A673 (cell line): ENCODE measurements around the gene PREX1. TPM values are rescaled to one million over a fixed set of nuclear protein-coding genes. Genes with fewer than 3 reads are reported as not detected.
A peak's percentile ranks its signal among the peaks of the same experiment; 100 is the strongest.

Source experiments
- BruUV-seq: library from RNA; stranded (reverse); fragments of 400-500 nt; replicated peaks from 2 replicates; lab custom pipeline; 2021; lab: Mats Ljungman, UMichigan
- CTCF ChIA-PET: fragments of 300-600 bp; sonication (Branson Sonifier 250); formaldehyde crosslinking; loops from one replicate; lab custom pipeline; 2022; ENCODE audit warnings: antibody characterized with exemption; lab: Charles Lee
- POLR2A ChIA-PET: fragments of 300-600 bp; sonication (Branson Sonifier 250); formaldehyde crosslinking; loops from one replicate; lab custom pipeline; 2022; ENCODE audit warnings: antibody characterized with exemption; ENCODE audit not compliant: low non-redundant PET; lab: Charles Lee
- DNase-seq: peaks from one replicate; pipeline ENCODE4 v3.0.0-alpha.2; 2015; ENCODE audit warnings: low spot score
- H3K27ac ChIP-seq: fragments of 200-600 bp; sonication (generic); 2 replicates; pipeline ENCODE4 v1.5.1; 2016; ENCODE audit warnings: mixed run types, low read depth, mild to moderate bottlenecking, mixed read lengths, antibody characterized with exemption, low read length; ENCODE audit not compliant: poor library complexity, severe bottlenecking
- H3K27me3 ChIP-seq: fragments of 200-600 bp; sonication (generic); replicated peaks from 2 replicates; pipeline ENCODE4 v1.6.1; 2017; ENCODE audit warnings: mixed run types, low read depth, mild to moderate bottlenecking, mixed read lengths, antibody characterized with exemption, low read length; ENCODE audit not compliant: insufficient read depth, poor library complexity
- H3K36me3 ChIP-seq: fragments of 200-600 bp; sonication (generic); 2 replicates; pipeline ENCODE4 v1.6.1; 2016; ENCODE audit warnings: mixed run types, mild to moderate bottlenecking, mixed read lengths, antibody characterized with exemption, low read length; ENCODE audit not compliant: insufficient read depth, poor library complexity, severe bottlenecking
- H3K4me1 ChIP-seq: fragments of 200-600 bp; sonication (generic); 2 replicates; pipeline ENCODE4 v1.6.1; 2017; ENCODE audit warnings: mixed run types, mild to moderate bottlenecking, mixed read lengths, antibody characterized with exemption, low read length; ENCODE audit not compliant: insufficient read depth, poor library complexity, severe bottlenecking
- H3K4me3 ChIP-seq: fragments of 200-600 bp; sonication (generic); 2 replicates; pipeline ENCODE4 v1.5.1; 2016; ENCODE audit warnings: low read depth, mixed run types, mild to moderate bottlenecking, mixed read lengths, low read length; ENCODE audit not compliant: poor library complexity, severe bottlenecking
- H3K9me3 ChIP-seq: fragments of 200-600 bp; sonication (generic); 2 replicates; pipeline ENCODE4 v1.6.1; 2016; ENCODE audit warnings: mixed run types, low read depth, mild to moderate bottlenecking, mixed read lengths, antibody characterized with exemption, low read length; ENCODE audit not compliant: poor library complexity, severe bottlenecking
- EZH2 ChIP-seq: fragments of 200-600 bp; sonication (generic); IDR thresholded peaks from 2 replicates; pipeline ENCODE4 v1.6.1; 2017; ENCODE audit warnings: borderline replicate concordance, low read depth, mild to moderate bottlenecking, mixed read lengths, antibody characterized with exemption, low read length; ENCODE audit not compliant: poor library complexity, severe bottlenecking
- intact Hi-C: fragments of 100-400 bp; cut with micrococcal nuclease; formaldehyde crosslinking; loops from one replicate; pipeline ENCODE4 v1.10.0; 2022; ENCODE audit not compliant: unreplicated experiment
- total RNA-seq: library from RNA; stranded (reverse); gene quantifications from 2 replicates; pipeline ENCODE4 v1.2.3, GENCODE V29; 2021
- TF ChIP-seq, protein P1 (sequence below): fragments of 300-800, 200-600 bp; sonication (generic); conservative IDR thresholded peaks from 2 replicates; pipeline ENCODE4 v1.5.1; 2017; ENCODE audit warnings: low read depth, mild to moderate bottlenecking, antibody characterized with exemption, low read length, moderate library complexity, mixed read lengths

PREX1 gene
- total RNA-seq, 1 experiment from 2014 or later: 145 TPM

DNA sequence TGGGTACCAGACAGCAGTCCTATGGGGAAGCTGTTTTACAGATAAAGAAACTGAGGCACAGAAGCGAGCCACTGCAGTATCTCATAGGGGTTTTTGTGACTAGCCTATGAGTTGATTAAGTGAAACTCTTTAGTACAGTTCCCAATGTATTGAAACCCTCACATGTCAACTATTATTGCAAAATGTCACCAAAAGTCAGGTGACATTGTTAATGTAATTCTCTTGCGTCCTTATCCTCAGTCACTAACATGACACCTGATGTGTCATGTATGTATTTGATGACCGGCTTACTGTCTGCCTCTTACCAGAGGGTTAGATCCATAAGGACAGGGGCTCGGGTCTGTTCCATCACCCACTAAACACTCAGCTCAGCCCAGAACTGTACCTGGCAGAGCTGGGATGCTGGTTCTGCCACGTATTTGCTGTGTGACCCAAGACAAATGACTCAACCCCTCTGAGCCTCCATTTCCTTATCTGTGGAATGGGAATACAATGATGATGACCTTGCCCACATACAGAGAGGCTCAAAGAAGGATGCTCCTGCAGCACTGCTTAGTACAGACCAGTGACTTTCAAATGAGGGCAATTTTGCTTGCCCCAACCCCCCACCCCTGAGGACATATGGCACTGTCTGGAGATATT, 32.9 kb downstream of the PREX1 start:
- no peak for DNase-seq
- intact Hi-C loops: no loop called here
- no peak overlapping the region for H3K4me3 ChIP-seq

DNA sequence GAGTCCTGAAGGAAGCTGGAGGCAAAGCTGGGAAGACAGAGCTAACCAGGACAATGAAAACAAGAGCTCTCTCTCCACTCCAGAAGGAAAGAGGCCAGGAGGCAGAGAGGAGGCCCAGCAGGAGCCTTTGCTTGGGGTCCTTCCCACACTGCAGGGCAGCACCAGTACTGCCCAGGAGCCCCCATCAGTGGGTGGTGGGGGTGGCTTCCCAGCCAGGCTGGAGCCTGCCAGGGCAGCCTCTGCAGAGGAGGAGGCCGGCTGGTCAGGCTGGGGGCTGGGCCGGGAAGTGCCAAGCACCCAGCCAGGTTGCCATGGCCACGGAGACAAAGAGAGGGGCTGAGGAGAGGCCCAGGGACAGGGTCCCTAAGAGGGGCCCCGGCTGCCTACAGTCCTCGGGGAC, 33.4 kb downstream of the PREX1 start:
- no peaks in the 10 kb centered on the region for H3K9me3 ChIP-seq
- H3K27me3 ChIP-seq: no peaks in the 10 kb centered on the region
- DNase-seq: no peak
- POLR2A ChIA-PET: no interaction called here
- H3K4me3 ChIP-seq: no peak overlapping the region
- H3K4me1 ChIP-seq: peaks cover 67% of the 10 kb centered on the region
- peak overlapping the region; percentile 62 for H3K27ac ChIP-seq
- no TSS peak for BruUV-seq
- intact Hi-C loops: no loop called here
- CTCF ChIA-PET: no interaction called here
- peaks cover 3% of the 10 kb centered on the region for H3K36me3 ChIP-seq
- TF ChIP-seq EZH2: no peak
- TF ChIP-seq, protein P1, sequence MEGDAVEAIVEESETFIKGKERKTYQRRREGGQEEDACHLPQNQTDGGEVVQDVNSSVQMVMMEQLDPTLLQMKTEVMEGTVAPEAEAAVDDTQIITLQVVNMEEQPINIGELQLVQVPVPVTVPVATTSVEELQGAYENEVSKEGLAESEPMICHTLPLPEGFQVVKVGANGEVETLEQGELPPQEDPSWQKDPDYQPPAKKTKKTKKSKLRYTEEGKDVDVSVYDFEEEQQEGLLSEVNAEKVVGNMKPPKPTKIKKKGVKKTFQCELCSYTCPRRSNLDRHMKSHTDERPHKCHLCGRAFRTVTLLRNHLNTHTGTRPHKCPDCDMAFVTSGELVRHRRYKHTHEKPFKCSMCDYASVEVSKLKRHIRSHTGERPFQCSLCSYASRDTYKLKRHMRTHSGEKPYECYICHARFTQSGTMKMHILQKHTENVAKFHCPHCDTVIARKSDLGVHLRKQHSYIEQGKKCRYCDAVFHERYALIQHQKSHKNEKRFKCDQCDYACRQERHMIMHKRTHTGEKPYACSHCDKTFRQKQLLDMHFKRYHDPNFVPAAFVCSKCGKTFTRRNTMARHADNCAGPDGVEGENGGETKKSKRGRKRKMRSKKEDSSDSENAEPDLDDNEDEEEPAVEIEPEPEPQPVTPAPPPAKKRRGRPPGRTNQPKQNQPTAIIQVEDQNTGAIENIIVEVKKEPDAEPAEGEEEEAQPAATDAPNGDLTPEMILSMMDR: no peak

More for the DNA sequence above, 32.9 kb downstream of the PREX1 start:
- BruUV-seq: no TSS peak
- TF ChIP-seq, protein P1: no peak
- no peak for TF ChIP-seq EZH2
- Histone ChIP-seq H3K36me3 (peaks cover 3% of the 10 kb centered on the region), H3K27me3 (no peaks in the 10 kb centered on the region), H3K27ac (peak overlapping the region; percentile 62), H3K9me3 (no peaks in the 10 kb centered on the region), H3K4me1 (peaks cover 70% of the 10 kb centered on the region)
- POLR2A ChIA-PET: no interaction called here
- CTCF ChIA-PET: no interaction called here

DNA sequence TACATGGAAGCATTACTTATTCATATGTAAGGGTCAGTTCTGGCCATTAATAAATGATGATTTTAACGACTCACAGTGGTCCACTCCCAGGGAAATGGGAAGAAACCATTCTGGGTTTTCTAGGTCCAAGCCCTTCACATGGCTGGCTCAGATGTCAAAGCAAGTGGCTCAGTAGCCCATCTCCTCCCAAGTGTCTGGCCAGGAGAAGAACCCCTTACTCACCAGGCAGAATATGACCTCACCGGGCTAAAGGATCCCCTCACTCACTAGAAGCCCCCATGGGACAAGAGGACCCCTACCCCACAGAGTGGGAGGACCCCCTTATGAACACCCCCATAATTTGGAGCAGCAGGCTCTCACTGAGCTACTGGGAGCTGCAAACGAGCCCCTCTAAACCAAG, 34.0 kb downstream of the PREX1 start:
- no TSS peak for BruUV-seq
- ChIA-PET CTCF (no interaction called here), POLR2A (no interaction called here)
- DNase-seq: no peak
- H3K36me3 ChIP-seq: peaks cover 3% of the 10 kb centered on the region
- intact Hi-C loops: no loop called here
- H3K27ac ChIP-seq: peak overlapping the region; percentile 62
- no peak overlapping the region for H3K4me3 ChIP-seq
- peaks cover 67% of the 10 kb centered on the region for H3K4me1 ChIP-seq
- TF ChIP-seq, protein P1: no peak
- no peak for TF ChIP-seq EZH2
- no peaks in the 10 kb centered on the region for H3K9me3 ChIP-seq
- H3K27me3 ChIP-seq: no peaks in the 10 kb centered on the region
